ENCODE data around the gene UBAC2. TPM values are rescaled to one million over a fixed set of nuclear protein-coding genes. Genes with fewer than 3 reads are reported as not detected.

The UBAC2 gene, protein sequence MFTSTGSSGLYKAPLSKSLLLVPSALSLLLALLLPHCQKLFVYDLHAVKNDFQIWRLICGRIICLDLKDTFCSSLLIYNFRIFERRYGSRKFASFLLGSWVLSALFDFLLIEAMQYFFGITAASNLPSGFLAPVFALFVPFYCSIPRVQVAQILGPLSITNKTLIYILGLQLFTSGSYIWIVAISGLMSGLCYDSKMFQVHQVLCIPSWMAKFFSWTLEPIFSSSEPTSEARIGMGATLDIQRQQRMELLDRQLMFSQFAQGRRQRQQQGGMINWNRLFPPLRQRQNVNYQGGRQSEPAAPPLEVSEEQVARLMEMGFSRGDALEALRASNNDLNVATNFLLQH
- 130 and 134 TPM in 2 replicates for total RNA-seq (2014; rRNA removed; shearing (Covaris generic))

- peaks cover 21% of the 10 kb centered on the region for H3K36me3 ChIP-seq
- no peaks in the 10 kb centered on the region for H3K27me3 ChIP-seq (replicated peaks)
- peak; percentile 100 for DNase-seq (ENCODE audit: low read depth in 1 of 2, low spot score in 2 of 2)
- H3K27ac ChIP-seq, result peak within 1 kb of the TSS; percentile 68
- no peaks in the 10 kb centered on the region for H3K9me3 ChIP-seq (replicated peaks)
- peaks cover 15% of the 10 kb centered on the region for H3K4me1 ChIP-seq (replicated peaks)
- H3K4me3 ChIP-seq, result peak within 1 kb of the TSS; percentile 81
Measured at GRCh38 chr13:99200432-99201167, at the start of gene UBAC2. Gene UBAC2, plus strand, starts transcription at chr13:99200854. Its CDS starts 55 bp downstream, at chr13:99200909.

DNA sequence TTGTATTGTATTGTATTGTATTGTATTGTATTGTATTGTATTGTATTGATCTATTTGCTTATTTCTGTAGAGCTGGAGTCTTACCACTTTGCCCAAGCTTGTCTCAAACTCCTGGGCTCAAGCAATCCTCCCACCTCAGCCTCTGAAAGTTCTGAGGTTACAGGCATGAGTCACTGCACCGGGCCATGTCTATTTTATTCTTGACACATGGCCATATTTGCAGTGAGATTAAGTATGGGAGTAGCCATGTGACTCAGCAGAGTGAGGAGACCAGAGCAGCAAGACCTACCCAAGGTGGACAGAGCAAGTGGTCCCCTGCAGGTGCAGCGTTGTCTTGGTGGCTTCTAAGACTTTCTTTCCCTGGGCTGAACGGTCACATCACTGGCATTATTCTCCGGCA is 49.1 kb upstream of the UBAC2 start:
- Histone ChIP-seq H3K27me3 (replicated peaks) (no peaks in the 10 kb centered on the region), H3K4me3 (no peak overlapping the region), H3K36me3 (no peaks in the 10 kb centered on the region), H3K27ac (peak overlapping the region; percentile 36), H3K9me3 (replicated peaks) (no peaks in the 10 kb centered on the region), H3K4me1 (replicated peaks) (peaks cover 18% of the 10 kb centered on the region)
- peak; percentile 77 to 84 for DNase-seq (ENCODE audit: low read depth in 1 of 2, low spot score in 2 of 2)

GRCh38 chr13:99153219-99153618 is 47.4 kb upstream of the UBAC2 start:
- Histone ChIP-seq H3K36me3 (no peaks in the 10 kb centered on the region), H3K9me3 (replicated peaks) (no peaks in the 10 kb centered on the region), H3K27ac (no peak overlapping the region), H3K4me1 (replicated peaks) (peaks cover 18% of the 10 kb centered on the region), H3K4me3 (no peak overlapping the region), H3K27me3 (replicated peaks) (no peaks in the 10 kb centered on the region)
- no peak for DNase-seq (ENCODE audit: low read depth in 1 of 2, low spot score in 2 of 2)

GRCh38 chr13:99154064-99154463 is 46.6 kb upstream of the UBAC2 start:
- peaks cover 18% of the 10 kb centered on the region for H3K4me1 ChIP-seq (replicated peaks)
- H3K27me3 ChIP-seq (replicated peaks), result peaks cover under 1% of the 10 kb centered on the region; the same call in 1 of the 2 replicates
- H3K4me3 ChIP-seq, result no peak overlapping the region
- no peaks in the 10 kb centered on the region for H3K36me3 ChIP-seq
- H3K27ac ChIP-seq, result no peak overlapping the region
- no peaks in the 10 kb centered on the region for H3K9me3 ChIP-seq (replicated peaks)
- no peak for DNase-seq (ENCODE audit: low read depth in 1 of 2, low spot score in 2 of 2)

- no peaks in the 10 kb centered on the region for H3K9me3 ChIP-seq (replicated peaks)
- no peak overlapping the region for H3K27ac ChIP-seq
- H3K4me3 ChIP-seq, result no peak overlapping the region
- H3K4me1 ChIP-seq (replicated peaks), result peaks cover 11% of the 10 kb centered on the region
- DNase-seq (ENCODE audit: low read depth in 1 of 2, low spot score in 2 of 2), result no peak
- H3K36me3 ChIP-seq, result no peaks in the 10 kb centered on the region
- peaks cover 14% of the 10 kb centered on the region for H3K27me3 ChIP-seq (replicated peaks)
Measured at GRCh38 chr13:99155821-99156220, 44.8 kb upstream of the UBAC2 start.

- H3K4me1 ChIP-seq (replicated peaks), result no peaks in the 10 kb centered on the region
- peaks cover 17% of the 10 kb centered on the region for H3K27me3 ChIP-seq (replicated peaks)
- no peak overlapping the region for H3K4me3 ChIP-seq
- no peaks in the 10 kb centered on the region for H3K36me3 ChIP-seq
- DNase-seq (ENCODE audit: low read depth in 1 of 2, low spot score in 2 of 2), result peak in 1 of 2 experiments; percentile 65
- H3K27ac ChIP-seq, result no peak overlapping the region
- H3K9me3 ChIP-seq (replicated peaks), result no peaks in the 10 kb centered on the region
Measured at GRCh38 chr13:99157046-99157445, 43.6 kb upstream of the UBAC2 start.

GRCh38 chr13:99158846-99159245 is 41.8 kb upstream of the UBAC2 start:
- Histone ChIP-seq H3K36me3 (no peaks in the 10 kb centered on the region), H3K27ac (no peak overlapping the region), H3K4me3 (no peak overlapping the region), H3K9me3 (replicated peaks) (no peaks in the 10 kb centered on the region), H3K4me1 (replicated peaks) (no peaks in the 10 kb centered on the region), H3K27me3 (replicated peaks) (peaks cover 19% of the 10 kb centered on the region)
- peak in 1 of 2 experiments; percentile 62 for DNase-seq (ENCODE audit: low read depth in 1 of 2, low spot score in 2 of 2)

DNA sequence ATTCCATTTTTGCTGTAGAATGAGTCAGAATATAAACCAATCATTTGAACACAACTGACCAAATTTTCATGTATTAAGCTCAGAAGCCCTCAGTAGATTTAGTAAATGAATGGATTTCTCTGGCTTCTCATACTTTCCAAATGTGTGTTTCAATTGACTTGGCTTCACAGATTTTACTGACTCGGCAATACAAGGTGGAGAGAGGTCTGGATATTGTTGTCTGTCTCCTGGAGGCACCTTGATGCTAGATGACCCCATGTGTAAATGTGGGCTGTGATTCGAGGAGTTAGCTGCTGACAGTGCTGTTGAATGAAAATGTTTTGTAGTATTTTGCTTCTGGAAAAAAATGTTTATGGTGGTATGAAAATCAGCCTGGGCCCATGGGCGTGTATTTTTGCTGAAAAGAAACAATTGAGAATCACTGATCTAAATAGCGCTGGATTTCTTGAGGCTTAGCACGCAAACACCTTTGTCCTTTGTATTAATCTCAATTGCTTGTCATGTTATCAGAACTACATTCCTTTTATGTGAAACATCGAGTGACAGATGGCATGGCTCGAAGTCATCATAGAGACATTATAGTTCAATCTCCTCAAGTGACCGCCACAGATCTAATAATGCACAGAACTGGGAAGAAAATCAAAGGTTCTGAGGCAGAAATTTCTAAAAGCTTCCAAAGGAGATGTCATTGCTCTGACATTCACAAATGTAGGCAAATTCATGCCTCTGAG is 41.2 kb upstream of the UBAC2 start:
- Histone ChIP-seq H3K27ac (no peak overlapping the region), H3K27me3 (replicated peaks) (peaks cover 19% of the 10 kb centered on the region)

GRCh38 chr13:99160415-99160814 is 40.2 kb upstream of the UBAC2 start:
- Histone ChIP-seq H3K27ac (no peak overlapping the region), H3K36me3 (no peaks in the 10 kb centered on the region), H3K27me3 (replicated peaks) (peaks cover 19% of the 10 kb centered on the region), H3K9me3 (replicated peaks) (no peaks in the 10 kb centered on the region), H3K4me3 (no peak overlapping the region), H3K4me1 (replicated peaks) (no peaks in the 10 kb centered on the region)
- peak in 1 of 2 experiments; percentile 70 for DNase-seq (ENCODE audit: low read depth in 1 of 2, low spot score in 2 of 2)

More for the DNA sequence above, 41.2 kb upstream of the UBAC2 start:
- H3K4me3 ChIP-seq, result no peak overlapping the region
- no peaks in the 10 kb centered on the region for H3K36me3 ChIP-seq
- peak in 1 of 2 experiments; percentile 45 for DNase-seq (ENCODE audit: low read depth in 1 of 2, low spot score in 2 of 2)
- no peaks in the 10 kb centered on the region for H3K9me3 ChIP-seq (replicated peaks)
- H3K4me1 ChIP-seq (replicated peaks), result no peaks in the 10 kb centered on the region

GRCh38 chr13:99161512-99161911 is 39.1 kb upstream of the UBAC2 start:
- Histone ChIP-seq H3K36me3 (no peaks in the 10 kb centered on the region), H3K27ac (no peak overlapping the region)
- peak in 1 of 2 experiments; percentile 51 for DNase-seq (ENCODE audit: low read depth in 1 of 2, low spot score in 2 of 2)

GRCh38 chr13:99162567-99163361 is 37.9 kb upstream of the UBAC2 start:
- peaks cover 19% of the 10 kb centered on the region for H3K27me3 ChIP-seq (replicated peaks)
- H3K4me3 ChIP-seq, result no peak overlapping the region
- DNase-seq (ENCODE audit: low read depth in 1 of 2, low spot score in 2 of 2), result peak in 1 of 2 experiments; percentile 68
- no peaks in the 10 kb centered on the region for H3K36me3 ChIP-seq
- H3K27ac ChIP-seq, result no peak overlapping the region
- H3K9me3 ChIP-seq (replicated peaks), result no peaks in the 10 kb centered on the region
- H3K4me1 ChIP-seq (replicated peaks), result no peaks in the 10 kb centered on the region

More at GRCh38 chr13:99161512-99161911, 39.1 kb upstream of the UBAC2 start:
- Histone ChIP-seq H3K4me3 (no peak overlapping the region), H3K9me3 (replicated peaks) (no peaks in the 10 kb centered on the region), H3K27me3 (replicated peaks) (peaks cover 19% of the 10 kb centered on the region), H3K4me1 (replicated peaks) (no peaks in the 10 kb centered on the region)

GRCh38 chr13:99164226-99164625 is 36.4 kb upstream of the UBAC2 start:
- Histone ChIP-seq H3K4me3 (no peak overlapping the region), H3K4me1 (replicated peaks) (no peaks in the 10 kb centered on the region), H3K9me3 (replicated peaks) (peaks cover 3% of the 10 kb centered on the region; the same call in 1 of the 2 replicates)

More at GRCh38 chr13:99164226-99164625, 36.4 kb upstream of the UBAC2 start:
- no peaks in the 10 kb centered on the region for H3K36me3 ChIP-seq
- H3K27ac ChIP-seq, result no peak overlapping the region
- DNase-seq (ENCODE audit: low read depth in 1 of 2, low spot score in 2 of 2), result peak in 1 of 2 experiments; percentile 59
- H3K27me3 ChIP-seq (replicated peaks), result peaks cover 31% of the 10 kb centered on the region
